ENCODE measurements around the gene AGAP3.

Gene AGAP3

GRCh38 chr7:151057989-151058780 lies 28.1 kb upstream of the AGAP3 start:
- peak; percentile 97 for DNase-seq

- DNase-seq = no peak
These were observed 27.4 kb upstream of the AGAP3 start for GRCh38 chr7:151058781-151059366.

GRCh38 chr7:151059367-151060112 lies 26.7 kb upstream of the AGAP3 start, which contains the start of gene SLC4A2:
Gene SLC4A2, plus strand, starts transcription at chr7:151059589. Its CDS starts 2,399 bp downstream, at chr7:151061988.
- DNase-seq = peak; percentile 48

GRCh38 chr7:151060113-151060415 lies 26.2 kb upstream of the AGAP3 start:
- DNase-seq = no peak

GRCh38 chr7:151060416-151061212 lies 25.7 kb upstream of the AGAP3 start:
- no peak for DNase-seq

- DNase-seq = no peak
These were observed 24.8 kb upstream of the AGAP3 start for GRCh38 chr7:151061213-151062110.

- DNase-seq = no peak
These were observed 24.2 kb upstream of the AGAP3 start for GRCh38 chr7:151062111-151062398.

- no peak for DNase-seq
These were observed 23.7 kb upstream of the AGAP3 start for GRCh38 chr7:151062399-151063211.

- DNase-seq = no peak
These were observed 23.1 kb upstream of the AGAP3 start for GRCh38 chr7:151063212-151063561.

GRCh38 chr7:151064454-151064853 lies 21.8 kb upstream of the AGAP3 start:
- no peak for DNase-seq

- DNase-seq = no peak
These were observed 21.3 kb upstream of the AGAP3 start for GRCh38 chr7:151064993-151065392.

- DNase-seq = no peak
These were observed 20.8 kb upstream of the AGAP3 start for GRCh38 chr7:151065516-151065915.

- no peak for DNase-seq
These were observed 19.9 kb upstream of the AGAP3 start for GRCh38 chr7:151066273-151066974.

- DNase-seq = no peak
These were observed 18.1 kb upstream of the AGAP3 start for GRCh38 chr7:151068069-151068773.

- DNase-seq = no peak
These were observed 16.3 kb upstream of the AGAP3 start for GRCh38 chr7:151069841-151070573.

GRCh38 chr7:151070574-151070960 lies 15.7 kb upstream of the AGAP3 start:
- DNase-seq = no peak

GRCh38 chr7:151071032-151071866 lies 15.0 kb upstream of the AGAP3 start:
- DNase-seq = no peak

- no peak for DNase-seq
These were observed 12.3 kb upstream of the AGAP3 start for GRCh38 chr7:151073990-151074389.
